ENCODE measurements around the gene NR2C1. TPM values are rescaled to one million over a fixed set of nuclear protein-coding genes. Genes with fewer than 3 reads are reported as not detected.

The NR2C1 gene
- total RNA-seq, 4 donors from 2014 or later = 11.3 to 61.9 (median 25.7) TPM

- DNase-seq (ENCODE audit: low spot score in 2 of 2) = no peak
- TF ChIP-seq POLR2A (IDR thresholded peaks at IDR 0.05) = no peak
- no peak for TF ChIP-seq CTCF (IDR thresholded peaks at IDR 0.05)
- no peak overlapping the region for H3K4me3 ChIP-seq (ENCODE audit: low read depth, poor library complexity, severe bottlenecking)
- intact Hi-C loops (cut with DNase I; ENCODE audit: low total_unique reads) = no loop called here
Measured at GRCh38 chr12:95083471-95083870, 10.1 kb upstream of the NR2C1 start.

- intact Hi-C loops (cut with DNase I; ENCODE audit: low total_unique reads) = no loop called here
Measured at GRCh38 chr12:95077341-95077740, 3.9 kb upstream of the NR2C1 start.

GRCh38 chr12:95074766-95075165 is 1.3 kb upstream of the NR2C1 start:
- H3K4me3 ChIP-seq (ENCODE audit: low read depth, poor library complexity, severe bottlenecking) = no peak overlapping the region
- no peak for TF ChIP-seq CTCF (IDR thresholded peaks at IDR 0.05)
- no peak for TF ChIP-seq POLR2A (IDR thresholded peaks at IDR 0.05)
- intact Hi-C loops (cut with DNase I; ENCODE audit: low total_unique reads) = no loop called here
- WGBS, 2 donors = 57 to 62% methylated on average over 5 of the region's 5 CpGs
- no peak for DNase-seq (ENCODE audit: low spot score in 2 of 2)

More at GRCh38 chr12:95077341-95077740, 3.9 kb upstream of the NR2C1 start:
- TF ChIP-seq CTCF (IDR thresholded peaks at IDR 0.05) (no peak), POLR2A (IDR thresholded peaks at IDR 0.05) (no peak)
- 75 to 76% methylated on average over 4 of the region's 4 CpGs for WGBS, 2 donors
- no peak for DNase-seq (ENCODE audit: low spot score in 2 of 2)
- H3K4me3 ChIP-seq (ENCODE audit: low read depth, poor library complexity, severe bottlenecking) = no peak overlapping the region

- no peak for DNase-seq (ENCODE audit: low spot score in 2 of 2)
- intact Hi-C loops (cut with DNase I; ENCODE audit: low total_unique reads) = no loop called here
- TF ChIP-seq CTCF (IDR thresholded peaks at IDR 0.05) = no peak
- TF ChIP-seq POLR2A (IDR thresholded peaks at IDR 0.05) = no peak
- H3K4me3 ChIP-seq (ENCODE audit: low read depth, poor library complexity, severe bottlenecking) = no peak overlapping the region
- WGBS, 2 donors = 56 to 58% methylated on average over 23 of the region's 23 CpGs
Measured at GRCh38 chr12:95073698-95074520, 491 bp upstream of the NR2C1 start.

- TF ChIP-seq CTCF (IDR thresholded peaks at IDR 0.05) (no peak), POLR2A (IDR thresholded peaks at IDR 0.05) (no peak)
- no peak overlapping the region for H3K4me3 ChIP-seq (ENCODE audit: low read depth, poor library complexity, severe bottlenecking)
- no peak for DNase-seq (ENCODE audit: low spot score in 2 of 2)
- WGBS, 2 donors = 92 to 97% methylated on average over 1 of the region's 1 CpG
- intact Hi-C loops (cut with DNase I; ENCODE audit: low total_unique reads) = no loop called here
Measured at GRCh38 chr12:95070378-95070777, 3.0 kb downstream of the NR2C1 start.

All from lower leg skin (tissue), 4 donors.